GM12878 (cell line): Measurements from ENCODE around the gene GNAQ. TPM values are rescaled to one million over a fixed set of nuclear protein-coding genes. Genes with fewer than 3 reads are reported as not detected.
"Not testable (repeated sequence)": the region's sequence is repeated elsewhere in the genome, so short reads cannot be mapped to it uniquely, and the experiment has no call there.

Source experiments
- ATAC-seq: fragments of 200-7000 bp; cut with Tn5 transposase; 3 replicates; pipeline ENCODE4 v1.9.1; 2020; ENCODE audit warnings: mild to moderate bottlenecking, moderate library complexity
- BruUV-seq: library from RNA; stranded (reverse); fragments of 400-500 nt; replicated peaks from 2 replicates; lab custom pipeline; 2021; lab: Mats Ljungman, UMichigan
- CTCF ChIA-PET: fragments of 300-600 bp; sonication (Branson Sonifier 250); formaldehyde crosslinking; extraction: SDS; loops from one replicate; lab custom pipeline; 2021; ENCODE audit warnings: inconsistent platforms; lab: Yijun Ruan, JAX
- POLR2A ChIA-PET: fragments of 350-600 bp; formaldehyde crosslinking; extraction: SDS; loops from one replicate; lab custom pipeline; 2021; ENCODE audit warnings: inconsistent platforms; lab: Charles Lee
- RAD21 ChIA-PET: fragments of 300-600 bp; sonication (Branson Sonifier 250); formaldehyde crosslinking; loops from one replicate; lab custom pipeline; 2023; ENCODE audit warnings: antibody characterized with exemption; ENCODE audit not compliant: unreplicated experiment; lab: Charles Lee
- SMC1A ChIA-PET: fragments of 300-600 bp; sonication (Branson Sonifier 250); formaldehyde crosslinking; loops from one replicate; lab custom pipeline; 2023; ENCODE audit not compliant: unreplicated experiment, uncharacterized antibody; lab: Charles Lee
- DNase-seq: peaks from one replicate; pipeline ENCODE4 v3.0.0-alpha.2; 2011; ENCODE audit warnings: low read depth, low spot score
- FAIRE-seq: peaks from 3 replicates; lab custom pipeline; 2011; peaks lifted over from hg19 to GRCh38; lab: Jason Lieb, UNC
- H2AFZ ChIP-seq: 2 replicates; pipeline ENCODE4 v1.6.0; 2011; ENCODE audit warnings: low read depth, low read length, control low read depth; ENCODE audit not compliant: control insufficient read depth
- H3K27ac ChIP-seq: 2 replicates; pipeline ENCODE4 v1.5.1; 2011; ENCODE audit warnings: control low read depth; ENCODE audit not compliant: control insufficient read depth, insufficient read depth
- H3K27me3 ChIP-seq, 2 experiments: replicated peaks in 1 of 2; 2 replicates each; pipeline versions ENCODE4 v1.6.0 to v1.6.1; 2011; ENCODE audit warnings: low read length in 1 of 2; ENCODE audit not compliant: control insufficient read depth in 2 of 2, insufficient read depth in 2 of 2
- H3K36me3 ChIP-seq, 2 experiments: 2 replicates each; pipeline ENCODE4 v1.5.1; 2011; ENCODE audit warnings: low read length in 1 of 2; ENCODE audit not compliant: control insufficient read depth in 2 of 2, insufficient read depth in 2 of 2
- H3K4me1 ChIP-seq: 2 replicates; pipeline ENCODE4 v1.6.1; 2011; ENCODE audit warnings: mild to moderate bottlenecking, low read length, moderate library complexity, mixed read lengths; ENCODE audit not compliant: control insufficient read depth, insufficient read depth
- H3K4me2 ChIP-seq: 2 replicates; pipeline ENCODE4 v1.6.0; 2011; ENCODE audit warnings: control low read depth; ENCODE audit not compliant: control insufficient read depth, insufficient read depth
- H3K4me3 ChIP-seq: fragments of 200-600 bp; sonication (generic); 2 replicates; pipeline ENCODE4 v1.5.1; 2016
- H3K79me2 ChIP-seq: 2 replicates; pipeline ENCODE4 v1.6.0; 2011; ENCODE audit warnings: low read length; ENCODE audit not compliant: control insufficient read depth, insufficient read depth
- H3K9ac ChIP-seq: 2 replicates; pipeline ENCODE4 v1.8.0; 2011; ENCODE audit warnings: low read length, control low read depth, mixed read lengths; ENCODE audit not compliant: control insufficient read depth, insufficient read depth
- H3K9me3 ChIP-seq: replicated peaks from 3 replicates; pipeline ENCODE4 v1.5.1; 2011; ENCODE audit warnings: mild to moderate bottlenecking, low read length; ENCODE audit not compliant: control insufficient read depth, insufficient read depth
- H4K20me1 ChIP-seq: 2 replicates; pipeline ENCODE4 v1.6.0; 2011; ENCODE audit not compliant: control insufficient read depth, insufficient read depth
- MYB ChIP-seq: fragments of 150-350 bp; IDR thresholded peaks from 2 replicates; pipeline ENCODE4 v1.6.1; 2014; ENCODE audit warnings: mild to moderate bottlenecking, low read depth, low read length, borderline replicate concordance
- WGBS: methylation state at CpG from one replicate; pipeline ENCODE4 v1.1.6; 2016; ENCODE audit warnings: low lambda C conversion rate; ENCODE audit not compliant: insufficient replicate concordance, insufficient coverage; ENCODE audit errors: missing lambda C conversion rate; 5-methylcytosine and 5-hydroxymethylcytosine counted together
- in situ Hi-C: fragments of 300-500 bp; cut with MboI; formaldehyde crosslinking; loops from 9 replicates; pipeline ENCODE4 v1.14.3; 2018; ENCODE audit warnings: mixed read lengths
- intact Hi-C: fragments of 100-400 bp; cut with micrococcal nuclease; formaldehyde crosslinking; loops from one replicate; pipeline ENCODE4 v1.14.2; 2022; ENCODE audit not compliant: unreplicated experiment
- polyA plus RNA-seq, 11 experiments: library from polyadenylated mRNA; depleted of rRNA in 4 of 11; unstranded in 6 of 11; stranded (reverse) in 5 of 11; fragments of >200 nt; fragmentation: Nextera tagmentation in 4 of 11; fragmentation: Illumina TruSeq in 1 of 11; extraction: Ambion mirVana in 4 of 11; extraction: Trizol in 1 of 11; gene quantifications; 1 replicate in 1 of 11; 2 replicates in 10 of 11; pipeline versions ENCODE4 v1.2.1 to v1.2.3, GENCODE V29; 2011 to 2016; ENCODE audit warnings: inconsistent platforms in 2 of 11, missing spikeins in 2 of 11, low read depth in 1 of 11
- total RNA-seq, 4 experiments: library from RNA; depleted of rRNA in 3 of 4; stranded (reverse); fragments of >200 nt in 3 of 4; fragmentation: Illumina TruSeq in 1 of 4; extraction: Trizol in 1 of 4; gene quantifications; 2 replicates each; pipeline versions ENCODE4 v1.2.1 to v1.2.3, GENCODE V29; 2013 to 2021
- TF ChIP-seq, protein P1 (sequence below): IDR thresholded peaks from 2 replicates; pipeline ENCODE4 v1.6.1; 2012; ENCODE audit warnings: improper control_type of control experiment, low read depth, low read length; ENCODE audit not compliant: insufficient replicate concordance

GNAQ gene
- total and polyA plus RNA-seq, 10 of the 15 experiments (the other 5 are each of a cell fraction or from before 2014, with no cell fraction given), result 0.15 to 47.2 (median 0.49) TPM

- no peak for TF ChIP-seq MYB
- TF ChIP-seq, protein P1, sequence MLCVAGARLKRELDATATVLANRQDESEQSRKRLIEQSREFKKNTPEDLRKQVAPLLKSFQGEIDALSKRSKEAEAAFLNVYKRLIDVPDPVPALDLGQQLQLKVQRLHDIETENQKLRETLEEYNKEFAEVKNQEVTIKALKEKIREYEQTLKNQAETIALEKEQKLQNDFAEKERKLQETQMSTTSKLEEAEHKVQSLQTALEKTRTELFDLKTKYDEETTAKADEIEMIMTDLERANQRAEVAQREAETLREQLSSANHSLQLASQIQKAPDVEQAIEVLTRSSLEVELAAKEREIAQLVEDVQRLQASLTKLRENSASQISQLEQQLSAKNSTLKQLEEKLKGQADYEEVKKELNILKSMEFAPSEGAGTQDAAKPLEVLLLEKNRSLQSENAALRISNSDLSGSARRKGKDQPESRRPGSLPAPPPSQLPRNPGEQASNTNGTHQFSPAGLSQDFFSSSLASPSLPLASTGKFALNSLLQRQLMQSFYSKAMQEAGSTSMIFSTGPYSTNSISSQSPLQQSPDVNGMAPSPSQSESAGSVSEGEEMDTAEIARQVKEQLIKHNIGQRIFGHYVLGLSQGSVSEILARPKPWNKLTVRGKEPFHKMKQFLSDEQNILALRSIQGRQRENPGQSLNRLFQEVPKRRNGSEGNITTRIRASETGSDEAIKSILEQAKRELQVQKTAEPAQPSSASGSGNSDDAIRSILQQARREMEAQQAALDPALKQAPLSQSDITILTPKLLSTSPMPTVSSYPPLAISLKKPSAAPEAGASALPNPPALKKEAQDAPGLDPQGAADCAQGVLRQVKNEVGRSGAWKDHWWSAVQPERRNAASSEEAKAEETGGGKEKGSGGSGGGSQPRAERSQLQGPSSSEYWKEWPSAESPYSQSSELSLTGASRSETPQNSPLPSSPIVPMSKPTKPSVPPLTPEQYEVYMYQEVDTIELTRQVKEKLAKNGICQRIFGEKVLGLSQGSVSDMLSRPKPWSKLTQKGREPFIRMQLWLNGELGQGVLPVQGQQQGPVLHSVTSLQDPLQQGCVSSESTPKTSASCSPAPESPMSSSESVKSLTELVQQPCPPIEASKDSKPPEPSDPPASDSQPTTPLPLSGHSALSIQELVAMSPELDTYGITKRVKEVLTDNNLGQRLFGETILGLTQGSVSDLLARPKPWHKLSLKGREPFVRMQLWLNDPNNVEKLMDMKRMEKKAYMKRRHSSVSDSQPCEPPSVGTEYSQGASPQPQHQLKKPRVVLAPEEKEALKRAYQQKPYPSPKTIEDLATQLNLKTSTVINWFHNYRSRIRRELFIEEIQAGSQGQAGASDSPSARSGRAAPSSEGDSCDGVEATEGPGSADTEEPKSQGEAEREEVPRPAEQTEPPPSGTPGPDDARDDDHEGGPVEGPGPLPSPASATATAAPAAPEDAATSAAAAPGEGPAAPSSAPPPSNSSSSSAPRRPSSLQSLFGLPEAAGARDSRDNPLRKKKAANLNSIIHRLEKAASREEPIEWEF, result no peak
These were observed 31.1 kb upstream of the GNAQ start (continued) for GRCh38 chr9:78062710-78063109.

DNA sequence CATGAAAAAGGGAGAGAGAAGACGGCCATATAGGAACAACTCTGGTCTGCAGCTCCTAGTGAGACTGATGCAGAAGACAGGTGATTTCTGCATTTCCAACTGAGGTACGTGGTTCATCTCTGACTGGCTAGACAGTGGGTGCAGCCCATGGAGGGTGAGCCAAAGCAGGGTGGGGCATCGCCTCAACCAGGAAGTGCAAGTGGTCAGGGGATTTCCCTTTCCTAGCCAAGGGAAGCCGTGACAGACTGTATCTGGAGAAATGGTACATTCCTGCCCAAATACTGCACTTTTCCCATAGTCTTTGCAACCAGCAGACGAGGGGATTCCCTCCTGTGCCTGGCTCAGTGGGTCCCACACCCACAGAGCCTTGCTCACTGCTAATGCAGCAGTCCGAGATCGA lies 22.6 kb upstream of the GNAQ start:
- in situ Hi-C loops, H3K36me3 ChIP-seq, H3K4me2 ChIP-seq, H3K79me2 ChIP-seq, BruUV-seq, ATAC-seq, H3K9me3 ChIP-seq, FAIRE-seq, H3K27ac ChIP-seq, H3K4me1 ChIP-seq, intact Hi-C loops, H4K20me1 ChIP-seq, DNase-seq, POLR2A ChIA-PET, H3K9ac ChIP-seq, RAD21 ChIA-PET, H3K27me3 ChIP-seq, H2AFZ ChIP-seq, H3K4me3 ChIP-seq: not testable (repeated sequence)
- 33% methylated on average over 7 of the region's 7 CpGs for WGBS
- ChIA-PET SMC1A (interaction anchor here (1.1 to 1.5 kb wide), 3 partner anchors 19 to 77 kb away, joined by 3 to 8 read pairs (median 4); no protein-coding TSS in a partner anchor), CTCF (interaction anchor here (1.1 to 3.6 kb wide), 2 partner anchors 9 to 19 kb away, joined by 4 to 14 read pairs; no protein-coding TSS in a partner anchor)
